Pancreas (tissue), 10 donors: ENCODE results near the gene PIK3AP1. TPM values are rescaled to one million over a fixed set of nuclear protein-coding genes. Genes with fewer than 3 reads are reported as not detected.
"Not testable (repeated sequence)": the region's sequence is repeated elsewhere in the genome, so short reads cannot be mapped to it uniquely, and the experiment has no call there.

Source experiments
- ATAC-seq, 4 donors: fragments of 200-7000 bp; cut with Tn5 transposase; one replicate each; pipeline versions ENCODE4 v1.8.0 to v1.9.1; 2020; ENCODE audit warnings: mild to moderate bottlenecking in 4 of 4, moderate library complexity in 4 of 4
- DNase-seq, 6 donors: peaks; one replicate each; pipeline ENCODE4 v3.0.0-alpha.2; 2020
- FAIRE-seq: peaks from 2 replicates; lab custom pipeline; 2012; peaks lifted over from hg19 to GRCh38; lab: Jason Lieb, UNC
- H3K27ac ChIP-seq, 4 donors: fragments of 200-600 bp; sonication (generic); 1 replicate in 3 of 4; 2 replicates in 1 of 4; pipeline versions ENCODE4 v1.5.0 to v1.8.0; 2020
- H3K27me3 ChIP-seq, 4 donors: fragments of 200-600 bp; one replicate each; pipeline ENCODE4 v1.8.0; 2021
- H3K36me3 ChIP-seq, 3 donors: fragments of 200-600 bp; sonication (generic) in 1 of 3; one replicate each; pipeline versions ENCODE4 v1.5.0 to v1.8.0; 2020 to 2021
- H3K4me1 ChIP-seq, 3 donors: fragments of 200-600 bp; one replicate each; pipeline ENCODE4 v1.8.0; 2021
- H3K4me3 ChIP-seq, 4 donors: fragments of 200-600 bp; sonication (generic) in 2 of 4; one replicate each; pipeline versions ENCODE4 v1.5.0 to v1.8.0; 2020 to 2021
- H3K9me3 ChIP-seq, 4 donors: fragments of 200-600 bp; one replicate each; pipeline ENCODE4 v1.8.0; 2021
- WGBS, 2 donors: extraction: QIAGEN DNeasy Blood & Tissue Kit; methylation state at CpG; one replicate each; pipeline ENCODE4 v1.1.7; 2013; 5-methylcytosine and 5-hydroxymethylcytosine counted together
- intact Hi-C, 3 donors: fragments of 100-400 bp; cut with DNase I; formaldehyde crosslinking; loops; one replicate each; pipeline versions ENCODE4 v1.11.1 to v1.14.2; 2022
- polyA plus RNA-seq, 2 donors: library from polyadenylated mRNA; stranded (reverse); fragments of 200-250 nt; gene quantifications; one replicate each; pipeline ENCODE4 v1.2.3, GENCODE V29; 2013
- total RNA-seq, 6 donors: library from RNA; stranded (reverse); fragmentation: NEBNext Ultra II Directional in 4 of 6; extraction: Animal tissue kit (Norgen Biotek cat#: 25700) in 4 of 6; gene quantifications; one replicate each; pipeline versions ENCODE4 v1.2.1 to v1.2.4, GENCODE V29; 2021 to 2023
- TF ChIP-seq, protein P1 (sequence below), 4 donors: fragments of 200-600 bp; sonication (generic) in 3 of 4; IDR thresholded peaks; one replicate each; pipeline versions ENCODE4 v1.5.0 to v1.8.0; 2021; ENCODE audit warnings: antibody characterized with exemption in 4 of 4
- donor health status: healthy with polysubstance abuse.
- donor health status: DM: no; HTN: no; CAD: no; lungs with moderate emphysema.
- donor health status: DM: no; HTN: no; CAD: no.
- donor health status: control.
- donor health status: control.
- donor health status: Bipolar disorder and iron deficiency.
- donor health status: DM: yes; HTN: yes; CAD: no.
- donor health status: DM: no; HTN: no; CAD: no.
- donor health status: DM: no; HTN: no; CAD: no.
- donor health status: DM: yes; HTN: yes; CAD: no.

The PIK3AP1 gene
- total and polyA plus RNA-seq, 8 donors = 15.0 to 71.0 (median 28.2) TPM

DNA sequence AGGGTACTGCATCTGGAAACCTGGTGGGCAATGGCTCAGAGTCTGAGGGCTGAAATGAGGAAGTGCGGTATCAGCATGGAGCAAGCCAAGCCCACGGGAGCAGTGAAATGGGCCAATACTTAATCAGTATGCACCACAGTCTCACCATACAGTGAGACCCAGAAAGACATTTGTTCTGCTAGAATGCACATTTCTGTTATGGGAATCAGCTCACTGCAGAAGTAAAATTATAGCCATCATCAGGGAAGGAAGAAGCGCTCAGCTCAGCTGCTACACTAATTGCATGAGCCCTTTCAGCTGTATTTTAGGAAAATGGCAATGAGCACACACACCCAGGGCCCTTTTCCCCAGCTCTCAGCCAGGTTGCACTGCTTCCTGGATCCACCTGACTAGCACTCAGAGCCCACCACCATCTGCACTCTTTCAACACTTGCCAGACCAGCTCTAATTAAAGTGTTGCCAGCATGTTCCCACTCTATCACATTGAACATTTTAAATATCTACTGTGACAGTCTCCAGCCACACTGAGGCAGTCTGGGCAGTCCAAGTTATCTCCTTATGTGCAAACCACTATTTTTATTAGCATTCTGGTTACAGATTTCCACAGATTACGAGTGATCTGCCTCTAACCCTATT, 44.2 kb upstream of the PIK3AP1 start:
- 72 to 73% methylated on average over 4 of the region's 4 CpGs for WGBS, 2 donors
- DNase-seq (no peak), ATAC-seq (no peak), FAIRE-seq (no peak)
- intact Hi-C loops = loop anchor here in 1 of 3 donors (5.0 kb wide), 1 partner anchor 263 kb away; no protein-coding TSS in a partner anchor
- Histone ChIP-seq H3K27ac (no peak overlapping the region), H3K27me3 (no peaks in the 10 kb centered on the region), H3K36me3 (no peaks in the 10 kb centered on the region), H3K4me1 (no peaks in the 10 kb centered on the region), H3K9me3 (no peaks in the 10 kb centered on the region), H3K4me3 (no peak overlapping the region)
- TF ChIP-seq, protein P1, sequence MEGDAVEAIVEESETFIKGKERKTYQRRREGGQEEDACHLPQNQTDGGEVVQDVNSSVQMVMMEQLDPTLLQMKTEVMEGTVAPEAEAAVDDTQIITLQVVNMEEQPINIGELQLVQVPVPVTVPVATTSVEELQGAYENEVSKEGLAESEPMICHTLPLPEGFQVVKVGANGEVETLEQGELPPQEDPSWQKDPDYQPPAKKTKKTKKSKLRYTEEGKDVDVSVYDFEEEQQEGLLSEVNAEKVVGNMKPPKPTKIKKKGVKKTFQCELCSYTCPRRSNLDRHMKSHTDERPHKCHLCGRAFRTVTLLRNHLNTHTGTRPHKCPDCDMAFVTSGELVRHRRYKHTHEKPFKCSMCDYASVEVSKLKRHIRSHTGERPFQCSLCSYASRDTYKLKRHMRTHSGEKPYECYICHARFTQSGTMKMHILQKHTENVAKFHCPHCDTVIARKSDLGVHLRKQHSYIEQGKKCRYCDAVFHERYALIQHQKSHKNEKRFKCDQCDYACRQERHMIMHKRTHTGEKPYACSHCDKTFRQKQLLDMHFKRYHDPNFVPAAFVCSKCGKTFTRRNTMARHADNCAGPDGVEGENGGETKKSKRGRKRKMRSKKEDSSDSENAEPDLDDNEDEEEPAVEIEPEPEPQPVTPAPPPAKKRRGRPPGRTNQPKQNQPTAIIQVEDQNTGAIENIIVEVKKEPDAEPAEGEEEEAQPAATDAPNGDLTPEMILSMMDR (IDR thresholded peaks at IDR 0.05) = no peak

DNA sequence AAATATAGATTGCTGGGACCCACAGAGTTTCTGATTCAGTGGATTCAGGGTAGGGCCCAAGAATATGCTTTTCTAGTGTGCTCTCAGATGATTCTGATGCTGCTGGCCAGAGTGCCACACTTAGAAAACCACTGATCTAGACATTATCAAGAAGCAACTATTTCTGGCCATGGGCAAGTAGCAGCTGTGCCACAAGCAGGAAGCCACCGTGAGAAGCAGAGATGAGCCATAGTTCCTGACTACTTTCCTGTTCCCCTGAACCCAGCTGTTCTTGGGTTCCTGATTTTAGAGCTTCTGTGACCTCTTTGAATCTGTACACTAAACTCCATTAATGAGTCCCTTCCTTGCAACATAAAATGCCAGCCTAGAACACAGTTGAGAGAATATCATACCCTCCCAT, 38.1 kb upstream of the PIK3AP1 start:
- intact Hi-C loops = no loop called here
- Histone ChIP-seq H3K27me3 (no peaks in the 10 kb centered on the region), H3K27ac (no peak overlapping the region), H3K4me3 (no peak overlapping the region), H3K9me3 (no peaks in the 10 kb centered on the region), H3K4me1 (no peaks in the 10 kb centered on the region), H3K36me3 (no peaks in the 10 kb centered on the region)
- 44 to 59% methylated on average over 1 of the region's 1 CpG for WGBS, 2 donors
- TF ChIP-seq, protein P1 (IDR thresholded peaks at IDR 0.05) = no peak
- ATAC-seq (peak in 2 of 4 donors; percentile 49), FAIRE-seq (no peak), DNase-seq (no peak)

DNA sequence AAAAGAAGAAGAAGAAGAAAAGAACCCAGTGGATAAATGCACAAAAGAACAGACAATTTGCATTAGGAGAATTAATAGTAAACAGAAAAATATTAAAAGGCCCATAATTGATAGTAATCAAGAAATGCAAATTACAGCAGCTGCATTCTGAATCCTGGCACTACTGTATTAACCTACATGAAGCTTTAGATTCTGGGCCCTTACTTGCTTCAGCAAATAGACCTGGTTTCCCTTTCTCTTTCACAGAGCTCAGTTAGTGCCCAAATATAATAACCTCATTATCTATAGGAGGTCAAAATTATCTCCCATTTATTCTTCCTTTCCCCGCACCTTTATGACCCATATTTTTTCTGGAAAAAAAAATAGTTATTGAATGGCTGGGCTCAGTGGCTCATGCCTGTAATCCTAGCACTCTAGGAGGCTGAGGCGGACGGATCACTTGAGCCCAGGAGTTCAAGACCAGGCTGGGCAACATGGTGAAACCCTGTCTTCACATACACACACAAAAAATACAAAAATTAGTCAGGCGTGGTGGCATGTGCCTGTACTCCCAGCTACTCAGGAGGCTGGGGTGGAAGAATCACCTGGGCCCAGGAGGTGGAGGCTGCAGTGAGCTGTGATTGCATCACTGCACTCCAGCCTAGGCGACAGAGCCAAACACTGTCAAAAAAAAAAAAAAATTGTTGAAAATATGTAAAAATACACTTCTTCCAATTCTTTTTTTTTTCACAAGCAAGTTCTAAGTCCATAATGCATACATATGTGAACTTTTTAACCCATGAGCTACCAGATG, 36.0 kb upstream of the PIK3AP1 start:
- H3K4me3 ChIP-seq = no peak overlapping the region
- DNase-seq = no peak
- H3K4me1 ChIP-seq = no peaks in the 10 kb centered on the region
- intact Hi-C loops = no loop called here
- FAIRE-seq = no peak
- no peaks in the 10 kb centered on the region for H3K9me3 ChIP-seq
- no peaks in the 10 kb centered on the region for H3K36me3 ChIP-seq
- 85 to 92% methylated on average over 5 of the region's 5 CpGs for WGBS, 2 donors
- ATAC-seq = no peak
- TF ChIP-seq, protein P1 (IDR thresholded peaks at IDR 0.05) = no peak
- H3K27ac ChIP-seq = no peak overlapping the region
- no peaks in the 10 kb centered on the region for H3K27me3 ChIP-seq

DNA sequence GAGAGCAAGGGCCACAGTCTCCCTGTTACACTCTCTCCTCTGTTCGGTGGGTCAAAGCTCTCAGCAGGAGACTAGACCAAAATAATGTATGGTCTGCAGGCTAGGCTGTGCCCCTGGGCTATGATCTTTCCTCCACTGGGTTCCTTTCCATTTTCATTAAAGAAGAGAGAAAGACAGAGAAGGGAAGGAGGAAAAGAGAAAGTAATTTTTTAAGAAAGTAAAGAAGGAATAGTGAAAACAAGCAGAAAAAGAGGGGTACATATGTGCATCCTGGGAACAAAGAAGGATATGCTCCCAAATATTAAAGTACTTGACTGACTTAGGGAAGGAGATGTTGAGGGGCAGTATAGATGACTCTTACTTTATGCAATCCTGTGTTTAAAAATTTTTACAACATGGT, 33.6 kb upstream of the PIK3AP1 start:
- DNase-seq = no peak
- TF ChIP-seq, protein P1 (IDR thresholded peaks at IDR 0.05) = no peak
- intact Hi-C loops = no loop called here
- Histone ChIP-seq H3K36me3 (no peaks in the 10 kb centered on the region), H3K27me3 (no peaks in the 10 kb centered on the region), H3K27ac (no peak overlapping the region), H3K4me3 (no peak overlapping the region), H3K4me1 (no peaks in the 10 kb centered on the region), H3K9me3 (no peaks in the 10 kb centered on the region)
- no peak for FAIRE-seq
- no peak for ATAC-seq
- WGBS, 2 donors = 47 to 63% methylated on average over 1 of the region's 1 CpG

DNA sequence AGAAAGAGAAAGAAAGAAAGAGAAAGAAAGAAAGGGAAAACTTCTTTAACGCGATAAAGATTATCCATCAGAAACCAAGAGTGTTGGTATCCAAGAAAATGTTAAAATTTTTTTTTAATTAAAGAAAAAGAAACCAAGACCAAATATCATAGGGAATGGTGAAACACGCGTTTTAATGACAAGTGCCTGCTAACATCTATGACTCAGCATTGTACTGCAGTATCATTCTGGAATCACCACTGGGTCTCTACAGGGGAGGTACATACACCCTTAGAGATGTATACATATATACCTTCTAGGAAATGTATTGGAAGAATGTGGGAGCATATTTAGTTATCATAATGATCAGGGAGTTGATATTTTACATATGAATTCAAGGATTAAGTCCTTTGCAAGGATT, 32.1 kb upstream of the PIK3AP1 start:
- Histone ChIP-seq H3K9me3 (no peaks in the 10 kb centered on the region), H3K27me3 (no peaks in the 10 kb centered on the region), H3K36me3 (no peaks in the 10 kb centered on the region), H3K4me1 (no peaks in the 10 kb centered on the region), H3K27ac (no peak overlapping the region), H3K4me3 (no peak overlapping the region)
- 88% methylated on average over 4 of the region's 4 CpGs for WGBS, 2 donors
- intact Hi-C loops = no loop called here
- TF ChIP-seq, protein P1 (IDR thresholded peaks at IDR 0.05) = no peak
- FAIRE-seq = no peak
- no peak for ATAC-seq
- no peak for DNase-seq

DNA sequence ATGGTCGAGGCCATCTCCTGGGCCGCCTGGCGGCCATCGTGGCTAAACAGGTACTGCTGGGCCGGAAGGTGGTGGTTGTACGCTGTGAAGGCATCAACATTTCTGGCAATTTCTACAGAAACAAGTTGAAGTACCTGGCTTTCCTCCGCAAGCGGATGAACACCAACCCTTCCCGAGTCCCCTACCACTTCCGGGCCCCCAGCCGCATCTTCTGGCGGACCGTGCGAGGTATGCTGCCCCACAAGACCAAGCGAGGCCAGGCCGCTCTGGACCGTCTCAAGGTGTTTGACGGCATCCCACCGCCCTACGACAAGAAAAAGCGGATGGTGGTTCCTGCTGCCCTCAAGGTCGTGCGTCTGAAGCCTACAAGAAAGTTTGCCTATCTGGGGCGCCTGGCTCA, 30.0 kb upstream of the PIK3AP1 start:
- H3K27me3 ChIP-seq, H3K27ac ChIP-seq, H3K36me3 ChIP-seq, FAIRE-seq, H3K4me3 ChIP-seq, H3K9me3 ChIP-seq, DNase-seq, intact Hi-C loops, H3K4me1 ChIP-seq, ATAC-seq: not testable (repeated sequence)
- 92 to 98% methylated on average over 21 to 24 of the region's 24 CpGs for WGBS, 2 donors
